Heart right ventricle (tissue), 16 donors: ENCODE data around the gene MB. TPM values are rescaled to one million over a fixed set of nuclear protein-coding genes. Genes with fewer than 3 reads are reported as not detected.

Experiments
- ATAC-seq, 8 donors: fragments of 200-7000 bp; cut with Tn5 transposase; one replicate each; pipeline ENCODE4 v1.9.1; 2020; ENCODE audit warnings: mild to moderate bottlenecking in 8 of 8, moderate library complexity in 8 of 8, moderate number of reproducible peaks in 1 of 8
- DNase-seq, 2 donors: peaks; one replicate each; pipeline ENCODE4 v3.0.0-alpha.2; 2020
- H3K27ac ChIP-seq, 10 donors: fragments of 200-600 bp; sonication (generic) in 2 of 10; one replicate each; pipeline versions ENCODE4 v1.5.0 to v1.8.0; 2020 to 2022; ENCODE audit warnings: mild to moderate bottlenecking in 3 of 10
- H3K27me3 ChIP-seq, 7 donors: fragments of 200-600 bp; one replicate each; pipeline ENCODE4 v1.8.0; 2021 to 2022; ENCODE audit warnings: mild to moderate bottlenecking in 2 of 7
- H3K36me3 ChIP-seq, 9 donors: fragments of 200-600 bp; sonication (generic) in 1 of 9; one replicate each; pipeline versions ENCODE4 v1.5.0 to v1.8.0; 2020 to 2022; ENCODE audit warnings: mild to moderate bottlenecking in 2 of 9
- H3K4me1 ChIP-seq, 9 donors: fragments of 200-600 bp; sonication (generic) in 1 of 9; one replicate each; pipeline versions ENCODE4 v1.5.0 to v1.8.0; 2020 to 2022; ENCODE audit warnings: mild to moderate bottlenecking in 4 of 9
- H3K4me3 ChIP-seq, 10 donors: fragments of 200-600 bp; sonication (generic) in 2 of 10; one replicate each; pipeline versions ENCODE4 v1.5.0 to v1.8.0; 2020 to 2022; ENCODE audit warnings: mild to moderate bottlenecking in 7 of 10, moderate library complexity in 2 of 10
- H3K9me3 ChIP-seq, 11 donors: fragments of 200-600 bp in 10 of 11; sonication (generic) in 2 of 11; one replicate each; pipeline versions ENCODE4 v1.5.0 to v1.8.0; 2013 to 2022; ENCODE audit warnings: mild to moderate bottlenecking in 2 of 11, control low read depth in 1 of 11, moderate library complexity in 1 of 11
- WGBS, 2 donors: extraction: QIAGEN DNeasy Blood & Tissue Kit; methylation state at CpG; one replicate each; pipeline ENCODE4 v1.1.7; 2013; ENCODE audit warnings: inconsistent platforms in 1 of 2; 5-methylcytosine and 5-hydroxymethylcytosine counted together
- intact Hi-C, 10 donors: fragments of 100-400 bp; cut with DNase I; formaldehyde crosslinking; loops; one replicate each; pipeline versions ENCODE4 v1.11.1 to v1.14.2; 2022
- polyA plus RNA-seq, 2 donors: library from polyadenylated mRNA; stranded (reverse); fragments of 200-250 nt; gene quantifications; one replicate each; pipeline ENCODE4 v1.2.3, GENCODE V29; 2013
- total RNA-seq, 10 donors: library from RNA; stranded (reverse); fragmentation: NEBNext Ultra II Directional in 3 of 10; extraction: Animal tissue kit (Norgen Biotek cat#: 25700) in 3 of 10; gene quantifications; one replicate each; pipeline versions ENCODE4 v1.2.1 to v1.2.4, GENCODE V29; 2021 to 2023
- TF ChIP-seq, protein P1 (sequence below), 9 donors: fragments of 200-600 bp; sonication (generic) in 2 of 9; IDR thresholded peaks; one replicate each; pipeline versions ENCODE4 v1.5.0 to v1.8.0; 2021 to 2022; ENCODE audit warnings: antibody characterized with exemption in 9 of 9, mild to moderate bottlenecking in 5 of 9, moderate library complexity in 1 of 9
- donor health status: Arrhythmogenic right ventricular cardiomyopathy.
- donor health status: ischemic (EF 13 %, LVEDD 7.1; RV severe dilation, severe dysfunction).
- donor health status: healthy with polysubstance abuse.
- donor health status: DM: no; HTN: yes; CAD: no.
- donor health status: DM: no; HTN: no; CAD: no.
- donor health status: ischemic (EF 25% LVEDD 6.9; RV normal size, moderate dysfunction).
- donor health status: ischemic (EF 25% LVEDD 5.7; RV mildly dilated, moderate dysfunction).
- donor health status: healthy.
- donor health status: DM: yes; HTN: yes; CAD: no.
- donor health status: Ischemic cardiomyopathy.
- donor health status: ischemic (EF 35%, LVEDD 5.7; RV mildly dilated, moderate dysfunction).
- donor health status: nonischemic (EF 11% LVEDD 7.7; RV severe dilation, severe dysfunction).
- donor health status: DM: yes; HTN: yes; CAD: no.
- donor health status: PGD.
- donor health status: ischemic (EF 29% LVEDD 5.4; RV normal size, mild dysfunction).
- donor health status: nonischemic (EF 23%, LVEDD 6.1; RV moderate dilation, normal function).

MB gene
- total and polyA plus RNA-seq, 12 donors = 8,931 to 22,407 (median 13,517) TPM

DNA sequence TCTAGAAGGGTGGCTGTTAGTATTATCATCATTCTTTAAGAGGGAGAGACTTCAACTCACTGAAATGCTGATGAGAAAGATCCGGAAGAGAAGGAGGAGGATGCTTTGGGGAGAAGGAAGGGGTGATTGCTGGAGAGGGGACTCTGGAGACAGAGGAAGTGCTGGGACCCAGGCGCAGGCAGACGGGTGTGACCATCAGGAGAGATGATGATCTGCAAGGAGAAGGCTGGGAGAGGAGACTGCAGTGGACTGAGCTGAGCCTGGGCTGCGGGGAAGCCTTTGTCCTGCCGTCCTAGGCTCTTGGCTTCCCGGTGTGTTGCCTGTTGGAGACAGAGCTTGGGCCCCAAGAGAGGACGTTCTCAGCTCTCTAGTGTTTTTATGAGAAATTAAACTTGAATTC is 53.9 kb downstream of the MB start:
- ATAC-seq (no peak), DNase-seq (no peak)
- TF ChIP-seq, protein P1, sequence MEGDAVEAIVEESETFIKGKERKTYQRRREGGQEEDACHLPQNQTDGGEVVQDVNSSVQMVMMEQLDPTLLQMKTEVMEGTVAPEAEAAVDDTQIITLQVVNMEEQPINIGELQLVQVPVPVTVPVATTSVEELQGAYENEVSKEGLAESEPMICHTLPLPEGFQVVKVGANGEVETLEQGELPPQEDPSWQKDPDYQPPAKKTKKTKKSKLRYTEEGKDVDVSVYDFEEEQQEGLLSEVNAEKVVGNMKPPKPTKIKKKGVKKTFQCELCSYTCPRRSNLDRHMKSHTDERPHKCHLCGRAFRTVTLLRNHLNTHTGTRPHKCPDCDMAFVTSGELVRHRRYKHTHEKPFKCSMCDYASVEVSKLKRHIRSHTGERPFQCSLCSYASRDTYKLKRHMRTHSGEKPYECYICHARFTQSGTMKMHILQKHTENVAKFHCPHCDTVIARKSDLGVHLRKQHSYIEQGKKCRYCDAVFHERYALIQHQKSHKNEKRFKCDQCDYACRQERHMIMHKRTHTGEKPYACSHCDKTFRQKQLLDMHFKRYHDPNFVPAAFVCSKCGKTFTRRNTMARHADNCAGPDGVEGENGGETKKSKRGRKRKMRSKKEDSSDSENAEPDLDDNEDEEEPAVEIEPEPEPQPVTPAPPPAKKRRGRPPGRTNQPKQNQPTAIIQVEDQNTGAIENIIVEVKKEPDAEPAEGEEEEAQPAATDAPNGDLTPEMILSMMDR (IDR thresholded peaks at IDR 0.05) = no peak
- intact Hi-C loops = no loop called here
- Histone ChIP-seq H3K27me3 (peaks cover 0 to 12% (median 0%) of the 10 kb centered on the region in 7 donors), H3K4me3 (no peak overlapping the region), H3K4me1 (peaks cover 0 to 40% (median 18%) of the 10 kb centered on the region in 9 donors), H3K27ac (peak overlapping the region in 1 of 10 donors; percentile 7), H3K36me3 (no peaks in the 10 kb centered on the region), H3K9me3 (peaks cover 0 to 5% (median 0%) of the 10 kb centered on the region in 11 donors)
- WGBS, 2 donors = 59 to 61% methylated on average over 7 of the region's 7 CpGs

- Histone ChIP-seq H3K4me3 (no peak overlapping the region), H3K9me3 (peaks cover 0 to 5% (median 0%) of the 10 kb centered on the region in 11 donors), H3K4me1 (peaks cover 0 to 35% (median 13%) of the 10 kb centered on the region in 9 donors), H3K36me3 (no peaks in the 10 kb centered on the region), H3K27ac (no peak overlapping the region), H3K27me3 (peaks cover 0 to 7% (median 0%) of the 10 kb centered on the region in 7 donors)
- peak in 1 of 8 donors; percentile 37 for ATAC-seq
- WGBS, 2 donors = 86 to 88% methylated on average over 20 of the region's 20 CpGs
- DNase-seq = no peak
- intact Hi-C loops = no loop called here
- TF ChIP-seq, protein P1 (IDR thresholded peaks at IDR 0.05) = no peak
Observed at GRCh38 chr22:35561796-35562526, 55.2 kb downstream of the MB start.

DNA sequence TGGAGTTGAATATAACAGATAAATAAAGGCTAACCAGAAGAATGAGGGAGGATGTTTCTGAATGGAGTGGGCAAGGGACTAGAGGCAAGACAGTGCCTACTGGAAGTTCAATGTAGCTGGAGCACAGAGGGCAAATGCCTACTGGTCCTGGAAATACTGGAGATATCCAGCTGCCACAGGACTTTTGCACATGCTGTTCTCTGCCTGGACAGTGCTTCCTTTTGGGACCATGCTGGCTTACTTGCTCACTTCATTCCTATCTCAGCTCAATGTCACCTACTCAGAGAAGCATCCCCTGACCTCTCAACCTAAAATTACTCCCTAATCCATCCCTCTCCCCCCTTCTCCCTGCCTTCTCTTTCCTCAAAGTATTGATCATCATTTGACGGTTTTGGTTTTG is 56.3 kb downstream of the MB start:
- ATAC-seq (no peak), DNase-seq (no peak)
- intact Hi-C loops = no loop called here
- Histone ChIP-seq H3K9me3 (peaks cover 0 to 5% (median 0%) of the 10 kb centered on the region in 11 donors), H3K36me3 (no peaks in the 10 kb centered on the region), H3K4me1 (peaks cover 0 to 29% (median 13%) of the 10 kb centered on the region in 9 donors), H3K4me3 (no peak overlapping the region), H3K27me3 (peaks cover 0 to 7% (median 0%) of the 10 kb centered on the region in 7 donors), H3K27ac (no peak overlapping the region)
- TF ChIP-seq, protein P1 (IDR thresholded peaks at IDR 0.05) = no peak
- 86 to 96% methylated on average over 1 of the region's 1 CpG for WGBS, 2 donors

GRCh38 chr22:35560366-35560765 is 56.8 kb downstream of the MB start:
- DNase-seq (no peak), ATAC-seq (no peak)
- TF ChIP-seq, protein P1 (IDR thresholded peaks at IDR 0.05) = no peak
- Histone ChIP-seq H3K27me3 (peaks cover 0 to 7% (median 0%) of the 10 kb centered on the region in 7 donors), H3K27ac (no peak overlapping the region), H3K4me3 (no peak overlapping the region), H3K4me1 (peaks cover 0 to 24% (median 12%) of the 10 kb centered on the region in 9 donors), H3K36me3 (no peaks in the 10 kb centered on the region), H3K9me3 (peaks cover 0 to 5% (median 0%) of the 10 kb centered on the region in 11 donors)
- intact Hi-C loops = no loop called here
- WGBS, 2 donors = 72 to 73% methylated on average over 5 of the region's 5 CpGs
